K562 (cell line): ENCODE data around the gene RNF17. TPM values are rescaled to one million over a fixed set of nuclear protein-coding genes. Genes with fewer than 3 reads are reported as not detected.

Experiments
- ATAC-seq: fragments of 200-7000 bp; cut with Tn5 transposase; 3 replicates; pipeline ENCODE4 v1.9.1; 2020; ENCODE audit warnings: moderate library complexity
- BruUV-seq: library from RNA; stranded (reverse); fragments of 400-500 nt; replicated peaks from 2 replicates; lab custom pipeline; 2021; lab: Mats Ljungman, UMichigan
- CTCF ChIA-PET: fragments of 300-600 bp; formaldehyde crosslinking; extraction: SDS; loops from one replicate; lab custom pipeline; 2021; ENCODE audit warnings: low intra/inter-chr PET ratio; lab: Yijun Ruan, JAX
- POLR2A ChIA-PET: fragments of 300-600, 350-650 bp; sonication (Branson Sonifier 250); formaldehyde crosslinking; extraction: SDS; loops from one replicate; lab custom pipeline; 2021; ENCODE audit warnings: antibody characterized with exemption, inconsistent platforms; lab: Yijun Ruan, JAX
- DNase-seq, 4 experiments: peaks; one replicate each; pipeline versions ENCODE4 v3.0.0 to v3.0.0-alpha.2; 2011 to 2018; ENCODE audit warnings: low spot score in 3 of 4, mixed read lengths in 3 of 4; ENCODE audit errors: extremely low read depth in 1 of 4
- FAIRE-seq: peaks from 2 replicates; lab custom pipeline; 2011; peaks lifted over from hg19 to GRCh38; lab: Jason Lieb, UNC
- H2AFZ ChIP-seq: 2 replicates; pipeline ENCODE4 v1.6.0; 2011; ENCODE audit warnings: low read depth, low read length, control low read depth, inconsistent platforms
- H3K27ac ChIP-seq: fragments of 200-600 bp; 3 replicates; pipeline ENCODE4 v1.8.0; 2011; ENCODE audit warnings: low read depth, mild to moderate bottlenecking, control low read depth, inconsistent platforms, low read length, moderate library complexity, mixed read lengths; ENCODE audit errors: extremely low read depth
- H3K27me3 ChIP-seq, 2 experiments: fragments of 300-600 bp in 1 of 2; 2 replicates in 1 of 2; 3 replicates in 1 of 2; pipeline versions ENCODE4 v1.6.0 to v1.8.0; 2011; ENCODE audit warnings: inconsistent platforms in 2 of 2, low read length in 2 of 2, mild to moderate bottlenecking in 1 of 2, mixed read lengths in 1 of 2, moderate library complexity in 1 of 2; ENCODE audit not compliant: control insufficient read depth in 2 of 2, insufficient read depth in 2 of 2
- H3K36me3 ChIP-seq: fragments of 300-600 bp; 3 replicates; pipeline ENCODE4 v1.8.0; 2011; ENCODE audit warnings: mild to moderate bottlenecking, low read length, inconsistent platforms; ENCODE audit not compliant: control insufficient read depth, insufficient read depth
- H3K4me1 ChIP-seq, 2 experiments: fragments of 200-600 bp in 1 of 2; replicated peaks in 1 of 2; 2 replicates in 1 of 2; 3 replicates in 1 of 2; pipeline versions ENCODE4 v1.5.1 to v1.8.0; 2011; ENCODE audit warnings: inconsistent platforms in 2 of 2, low read length in 2 of 2, mild to moderate bottlenecking in 1 of 2, mixed read lengths in 1 of 2, moderate library complexity in 1 of 2; ENCODE audit not compliant: control insufficient read depth in 2 of 2, insufficient read depth in 2 of 2
- H3K4me2 ChIP-seq: 2 replicates; pipeline ENCODE4 v1.6.1; 2011; ENCODE audit warnings: low read length, control low read depth, inconsistent platforms, mixed read lengths; ENCODE audit not compliant: insufficient read depth
- H3K4me3 ChIP-seq: fragments of 200-600 bp; sonication (generic), shearing (Covaris generic); 2 replicates; pipeline ENCODE4 v1.5.1; 2016; ENCODE audit warnings: control low read depth, inconsistent platforms
- H3K79me2 ChIP-seq: fragments of 200-600 bp; 3 replicates; pipeline ENCODE4 v1.8.0; 2011; ENCODE audit warnings: low read length, inconsistent platforms; ENCODE audit not compliant: control insufficient read depth, insufficient read depth
- H3K9ac ChIP-seq, 2 experiments: 2 replicates each; pipeline versions ENCODE4 v1.6.0 to v1.6.1; 2011; ENCODE audit warnings: low read depth in 2 of 2, low read length in 2 of 2, control low read depth in 1 of 2, inconsistent platforms in 1 of 2, mild to moderate bottlenecking in 1 of 2, mixed read lengths in 1 of 2; ENCODE audit not compliant: insufficient read depth in 1 of 2
- H3K9me1 ChIP-seq: one replicate; pipeline ENCODE4 v1.6.0; 2011; ENCODE audit warnings: inconsistent platforms, mild to moderate bottlenecking, low read length, moderate library complexity; ENCODE audit not compliant: control insufficient read depth, insufficient read depth
- H3K9me3 ChIP-seq: replicated peaks from 2 replicates; pipeline ENCODE4 v1.5.1; 2011; ENCODE audit warnings: low read depth, low read length, inconsistent platforms; ENCODE audit not compliant: control insufficient read depth, insufficient read depth
- H4K20me1 ChIP-seq: replicated peaks from 2 replicates; pipeline ENCODE4 v1.6.1; 2011; ENCODE audit warnings: low read length, inconsistent platforms, mixed read lengths; ENCODE audit not compliant: control insufficient read depth, insufficient read depth
- BRCA1 ChIP-seq, 2 experiments: fragments of 450-650 bp in 1 of 2; sonication (generic) in 1 of 2; formaldehyde crosslinking in 1 of 2; IDR thresholded peaks; 2 replicates each; pipeline versions ENCODE4 v1.5.0 to v1.6.1; 2017 to 2020; ENCODE audit warnings: mild to moderate bottlenecking in 1 of 2, missing genetic modification reagents in 1 of 2
- FOXJ3 ChIP-seq: sonication (generic); formaldehyde crosslinking; IDR thresholded peaks from 2 replicates; pipeline ENCODE4 v1.4.0; 2020; ENCODE audit warnings: mild to moderate bottlenecking, missing genetic modification reagents
- NR1H2 ChIP-seq: sonication (generic); formaldehyde crosslinking; IDR thresholded peaks from 2 replicates; pipeline ENCODE4 v1.4.0; 2020; ENCODE audit warnings: mild to moderate bottlenecking, missing genetic modification reagents
- ZNF224 ChIP-seq: sonication (generic); formaldehyde crosslinking; IDR thresholded peaks from 2 replicates; pipeline ENCODE4 v1.8.0; 2022; ENCODE audit warnings: mild to moderate bottlenecking, missing genetic modification reagents
- WGBS: fragments of 100-300 bp; shearing (Covaris generic); methylation state at CpG from one replicate; pipeline ENCODE4 v1.1.6; 2016; ENCODE audit warnings: low coverage, mixed read lengths; ENCODE audit not compliant: insufficient coverage; ENCODE audit errors: missing lambda C conversion rate; 5-methylcytosine and 5-hydroxymethylcytosine counted together
- in situ Hi-C: fragments of 300-500 bp; cut with MboI; formaldehyde crosslinking; loops from 4 replicates; pipeline ENCODE4 v1.15.0; 2018; ENCODE audit warnings: inconsistent platforms, mixed read lengths
- intact Hi-C: fragments of 100-400 bp; cut with micrococcal nuclease; formaldehyde crosslinking; loops from 2 replicates; pipeline ENCODE4 v1.14.2; 2022
- polyA plus RNA-seq, 8 experiments: library from polyadenylated mRNA; depleted of rRNA in 4 of 8; stranded (reverse) in 5 of 8; unstranded in 3 of 8; fragments of >200 nt; fragmentation: Nextera tagmentation in 2 of 8; fragmentation: Illumina TruSeq in 1 of 8; extraction: Ambion mirVana in 2 of 8; extraction: Trizol in 1 of 8; gene quantifications; 2 replicates each; pipeline versions ENCODE4 v1.2.1 to v1.2.3, GENCODE V29; 2011 to 2014; ENCODE audit warnings: inconsistent platforms in 1 of 8, missing spikeins in 1 of 8
- total RNA-seq, 7 experiments: library from RNA; depleted of rRNA in 6 of 7; stranded (reverse); fragments of >200 nt in 6 of 7; fragmentation: Illumina TruSeq in 2 of 7; extraction: Trizol in 2 of 7; gene quantifications; 2 replicates each; pipeline versions ENCODE4 v1.2.1 to v1.2.3, GENCODE V29; 2011 to 2021; ENCODE audit warnings: low replicate concordance in 1 of 7

RNF17 gene
- total and polyA plus RNA-seq, 9 of the 15 experiments (the other 6 are each of a cell fraction or from before 2014, with no cell fraction given): 0.11 to 0.90 (median 0.58) TPM

DNA sequence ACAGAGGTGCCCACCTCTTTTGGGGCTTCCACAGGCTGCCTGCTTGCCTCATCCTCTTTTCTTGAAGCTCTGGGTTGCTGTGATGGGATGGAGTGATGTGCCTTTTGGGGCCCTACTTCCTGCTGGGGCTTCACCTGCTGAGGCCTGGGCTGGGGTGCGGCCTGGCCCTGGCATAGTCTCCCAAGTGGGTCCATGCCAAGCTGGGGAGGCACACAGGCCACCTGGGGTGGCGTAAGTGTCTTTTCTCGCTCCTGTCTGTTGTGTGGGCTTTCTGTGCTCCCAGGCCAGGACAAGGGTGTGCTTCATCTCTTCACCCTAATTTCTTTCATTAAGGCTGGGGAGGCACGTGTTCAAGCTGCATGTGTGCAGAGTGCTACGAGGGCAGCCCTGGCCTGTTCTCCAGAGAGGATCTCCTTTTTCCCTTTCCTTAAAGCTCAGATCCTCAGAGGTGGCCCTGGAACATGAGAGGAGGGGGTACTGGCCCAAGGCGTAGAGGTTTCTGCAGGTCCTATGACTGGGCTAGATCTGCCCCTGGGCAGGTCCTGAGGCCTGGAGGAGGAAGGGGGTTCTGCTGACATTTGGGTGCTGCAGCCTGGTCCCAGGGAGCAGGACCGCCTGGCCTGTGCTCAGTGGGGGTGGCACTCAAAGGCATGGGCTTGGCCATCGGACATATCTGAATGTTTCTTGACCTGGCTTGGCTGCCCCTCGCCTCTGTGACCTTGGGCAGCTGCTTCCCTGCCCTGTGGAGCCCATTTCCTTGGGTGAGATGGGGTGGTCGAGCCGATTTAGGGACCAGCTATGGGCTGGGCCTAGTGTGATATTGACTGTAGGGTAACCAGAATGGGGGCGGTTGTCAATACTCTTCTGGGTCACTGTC, 23.7 kb upstream of the RNF17 start:
- H4K20me1 ChIP-seq: no peaks in the 10 kb centered on the region
- no peak overlapping the region for H3K4me2 ChIP-seq
- peaks cover 0 to 8% of the 10 kb centered on the region in 2 experiments; a peak in 2 of 5 replicates for H3K4me1 ChIP-seq
- H3K36me3 ChIP-seq: no peaks in the 10 kb centered on the region
- FAIRE-seq (no peak), DNase-seq (no peak), ATAC-seq (no peak)
- no peak overlapping the region for H3K27ac ChIP-seq
- in situ Hi-C loops: loop anchor here (25.0 kb wide), 1 partner anchor 247 kb away; no protein-coding TSS in a partner anchor
- 18% methylated on average over 11 of the region's 12 CpGs for WGBS
- TF ChIP-seq FOXJ3 (CRISPR knock-in tag) (no peak), BRCA1 (IDR thresholded peaks at IDR 0.05) (no peak), BRCA1 (CRISPR knock-in tag; IDR thresholded peaks at IDR 0.05) (no peak), NR1H2 (no peak), ZNF224 (CRISPR knock-in tag) (no peak)
- H3K4me3 ChIP-seq: no peak overlapping the region
- H3K79me2 ChIP-seq: no peaks in the 10 kb centered on the region
- ChIA-PET CTCF (no interaction called here), POLR2A (interaction anchor here (0.7 kb wide), 1 partner anchor 610 kb away, joined by 3 read pairs; no protein-coding TSS in a partner anchor)
- intact Hi-C loops: no loop called here
- H3K9ac ChIP-seq: no peak overlapping the region
- no peaks in the 10 kb centered on the region for H3K27me3 ChIP-seq
- H3K9me1 ChIP-seq: no peaks in the 10 kb centered on the region
- H3K9me3 ChIP-seq: no peaks in the 10 kb centered on the region
- no peak overlapping the region for H2AFZ ChIP-seq
- BruUV-seq: no TSS peak
